Kidney (tissue), 14 donors: ENCODE results near the gene CA10. TPM values are rescaled to one million over a fixed set of nuclear protein-coding genes. Genes with fewer than 3 reads are reported as not detected.

Experiments used
- DNase-seq, 5 donors: peaks; one replicate each; pipeline ENCODE4 v3.0.0-alpha.2; 2013 to 2020
- FAIRE-seq: peaks from 2 replicates; lab custom pipeline; 2012; peaks lifted over from hg19 to GRCh38; lab: Jason Lieb, UNC
- H3K27ac ChIP-seq, 2 donors: one replicate each; pipeline ENCODE4 v1.7.0; 2013; ENCODE audit warnings: low read depth in 2 of 2, low read length in 2 of 2, inconsistent platforms in 1 of 2
- H3K27me3 ChIP-seq: one replicate; pipeline ENCODE4 v1.7.1; 2013; ENCODE audit warnings: low read length, inconsistent platforms; ENCODE audit not compliant: control insufficient read depth, insufficient read depth
- H3K36me3 ChIP-seq, 3 donors: one replicate each; pipeline versions ENCODE4 v1.7.0 to v1.7.1; 2013; ENCODE audit warnings: low read length in 3 of 3, control low read depth in 1 of 3, inconsistent platforms in 1 of 3; ENCODE audit not compliant: insufficient read depth in 3 of 3, control insufficient read depth in 2 of 3
- H3K4me1 ChIP-seq, 3 donors: one replicate each; pipeline versions ENCODE4 v1.7.0 to v1.7.1; 2013; ENCODE audit warnings: low read length in 3 of 3, inconsistent platforms in 1 of 3, low read depth in 1 of 3; ENCODE audit not compliant: control insufficient read depth in 2 of 3, insufficient read depth in 2 of 3
- H3K4me3 ChIP-seq, 3 donors: one replicate each; pipeline versions ENCODE4 v1.7.0 to v1.8.1; 2013; ENCODE audit warnings: low read length in 3 of 3, control low read depth in 1 of 3, inconsistent platforms in 1 of 3
- H3K9ac ChIP-seq, 3 donors: one replicate each; pipeline versions ENCODE4 v1.7.0 to v1.7.1; 2013; ENCODE audit warnings: low read length in 3 of 3, control low read depth in 1 of 3, inconsistent platforms in 1 of 3
- H3K9me3 ChIP-seq, 3 donors: one replicate each; pipeline versions ENCODE4 v1.7.0 to v1.7.1; 2013; ENCODE audit warnings: low read length in 3 of 3, control low read depth in 1 of 3, inconsistent platforms in 1 of 3; ENCODE audit not compliant: control insufficient read depth in 2 of 3, insufficient read depth in 1 of 3
- intact Hi-C: fragments of 100-400 bp; cut with DNase I; formaldehyde crosslinking; loops from one replicate; pipeline ENCODE4 v1.11.1; 2022
- polyA plus RNA-seq: library from polyadenylated mRNA; stranded (reverse); fragments of 350-450 nt; fragmentation: Illumina TruSeq; extraction: RNeasy Lipid Tissue Mini Kit (QIAGEN cat#74804); gene quantifications from one replicate; pipeline ENCODE4 v1.2.3, GENCODE V29; 2014; ENCODE audit warnings: low read depth, low replicate concordance; ENCODE audit not compliant: insufficient read depth
- total RNA-seq: library from RNA; stranded (reverse); fragmentation: NEBNext Ultra II Directional; extraction: Animal tissue kit (Norgen Biotek cat#: 25700); gene quantifications from one replicate; pipeline ENCODE4 v1.2.1, GENCODE V29; 2021
- TF ChIP-seq, protein P1 (sequence below): IDR thresholded peaks from 3 replicates; pipeline ENCODE4 v1.5.1; 2012; ENCODE audit warnings: mild to moderate bottlenecking, moderate library complexity, borderline replicate concordance; ENCODE audit not compliant: insufficient read depth; ENCODE audit errors: extremely low read depth
- donor health status: control.
- donor health status: control.
- donor health status: control.
- donor health status: control.
- donor health status: control.
- donor health status: DM: yes; HTN: yes; CAD: no.
- donor health status: Normal renal cell carcinoma (clear cell type).

CA10 gene
- total and polyA plus RNA-seq, 2 donors from 2014 or later = 3.7 to 9.8 TPM

- peaks cover 0 to 12% (median 4%) of the 10 kb centered on the region in 3 donors for H3K4me1 ChIP-seq
- H3K27me3 ChIP-seq = no peaks in the 10 kb centered on the region
- DNase-seq (no peak), FAIRE-seq (no peak)
- H3K4me3 ChIP-seq = no peak overlapping the region
- H3K27ac ChIP-seq = no peak overlapping the region
- TF ChIP-seq, protein P1, sequence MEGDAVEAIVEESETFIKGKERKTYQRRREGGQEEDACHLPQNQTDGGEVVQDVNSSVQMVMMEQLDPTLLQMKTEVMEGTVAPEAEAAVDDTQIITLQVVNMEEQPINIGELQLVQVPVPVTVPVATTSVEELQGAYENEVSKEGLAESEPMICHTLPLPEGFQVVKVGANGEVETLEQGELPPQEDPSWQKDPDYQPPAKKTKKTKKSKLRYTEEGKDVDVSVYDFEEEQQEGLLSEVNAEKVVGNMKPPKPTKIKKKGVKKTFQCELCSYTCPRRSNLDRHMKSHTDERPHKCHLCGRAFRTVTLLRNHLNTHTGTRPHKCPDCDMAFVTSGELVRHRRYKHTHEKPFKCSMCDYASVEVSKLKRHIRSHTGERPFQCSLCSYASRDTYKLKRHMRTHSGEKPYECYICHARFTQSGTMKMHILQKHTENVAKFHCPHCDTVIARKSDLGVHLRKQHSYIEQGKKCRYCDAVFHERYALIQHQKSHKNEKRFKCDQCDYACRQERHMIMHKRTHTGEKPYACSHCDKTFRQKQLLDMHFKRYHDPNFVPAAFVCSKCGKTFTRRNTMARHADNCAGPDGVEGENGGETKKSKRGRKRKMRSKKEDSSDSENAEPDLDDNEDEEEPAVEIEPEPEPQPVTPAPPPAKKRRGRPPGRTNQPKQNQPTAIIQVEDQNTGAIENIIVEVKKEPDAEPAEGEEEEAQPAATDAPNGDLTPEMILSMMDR = no peak
- no peak overlapping the region for H3K9ac ChIP-seq
- H3K9me3 ChIP-seq = no peaks in the 10 kb centered on the region
- intact Hi-C loops = no loop called here
- no peaks in the 10 kb centered on the region for H3K36me3 ChIP-seq
Observed at GRCh38 chr17:51638971-51639370, 519.5 kb downstream of the CA10 start.

DNA sequence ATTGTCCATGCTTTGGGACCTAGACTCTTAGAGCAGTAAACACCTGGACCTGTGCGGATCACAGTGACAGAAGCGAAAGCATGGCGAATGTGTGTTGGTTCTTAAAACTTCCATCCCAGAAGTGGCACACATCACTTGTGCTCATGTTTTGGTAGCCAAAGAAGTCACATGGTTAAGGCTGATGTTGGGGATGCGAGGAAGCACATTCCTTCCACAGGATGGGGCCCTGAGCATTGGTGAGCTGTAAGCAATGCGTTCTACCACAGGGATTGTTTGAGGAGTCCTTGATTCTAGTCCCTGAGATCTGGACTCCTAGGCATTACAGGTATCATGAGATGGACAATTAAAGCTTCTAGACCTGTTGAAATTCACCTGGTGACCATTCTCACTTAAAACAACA lies 522.2 kb downstream of the CA10 start:
- no peak for FAIRE-seq
- H3K27ac ChIP-seq = no peak overlapping the region
- H3K9ac ChIP-seq = no peak overlapping the region
- no peak overlapping the region for H3K4me3 ChIP-seq
- peaks cover 0 to 12% (median 4%) of the 10 kb centered on the region in 3 donors for H3K4me1 ChIP-seq
- DNase-seq = no peak
- TF ChIP-seq, protein P1 = no peak
- H3K27me3 ChIP-seq = no peaks in the 10 kb centered on the region
- no peaks in the 10 kb centered on the region for H3K9me3 ChIP-seq
- no peaks in the 10 kb centered on the region for H3K36me3 ChIP-seq
- intact Hi-C loops = no loop called here

- intact Hi-C loops = no loop called here
- H3K36me3 ChIP-seq = no peaks in the 10 kb centered on the region
- H3K27me3 ChIP-seq = no peaks in the 10 kb centered on the region
- TF ChIP-seq, protein P1 = no peak
- H3K9me3 ChIP-seq = no peaks in the 10 kb centered on the region
- H3K9ac ChIP-seq = no peak overlapping the region
- H3K4me3 ChIP-seq = no peak overlapping the region
- DNase-seq = no peak
- no peak overlapping the region for H3K27ac ChIP-seq
- FAIRE-seq = no peak
- H3K4me1 ChIP-seq = no peaks in the 10 kb centered on the region
Observed at GRCh38 chr17:51630101-51630671, 528.3 kb downstream of the CA10 start.

DNA sequence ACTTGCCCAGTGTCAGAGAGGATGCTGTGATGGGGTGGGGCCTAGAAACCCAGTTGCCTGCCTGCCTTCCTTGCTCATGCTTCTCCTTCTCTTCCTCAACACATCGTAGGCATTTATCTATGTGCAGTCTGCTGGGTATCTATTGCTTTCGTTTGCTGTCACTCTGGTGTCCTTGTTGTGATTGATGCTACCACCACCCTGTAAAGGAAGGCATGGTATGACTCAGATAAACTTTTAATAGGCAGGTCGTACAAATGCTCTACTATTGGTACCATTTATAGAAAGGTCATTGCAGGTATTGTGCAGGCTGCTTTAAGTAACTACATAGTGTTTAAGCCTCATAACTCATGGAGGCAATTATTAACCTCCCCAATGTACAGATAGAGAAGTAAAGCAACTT lies 529.3 kb downstream of the CA10 start:
- H3K27ac ChIP-seq = no peak overlapping the region
- H3K36me3 ChIP-seq = no peaks in the 10 kb centered on the region
- no peak for DNase-seq

More for the DNA sequence above, 529.3 kb downstream of the CA10 start:
- no peak overlapping the region for H3K4me3 ChIP-seq
- no peaks in the 10 kb centered on the region for H3K9me3 ChIP-seq
- no peak for FAIRE-seq
- H3K4me1 ChIP-seq = no peaks in the 10 kb centered on the region
- TF ChIP-seq, protein P1 = no peak
- H3K27me3 ChIP-seq = no peaks in the 10 kb centered on the region
- H3K9ac ChIP-seq = no peak overlapping the region
- intact Hi-C loops = no loop called here
